ENCODE data around the gene NPR1.
A peak's percentile ranks its signal among the peaks of the same experiment; 100 is the strongest.
"Not testable (repeated sequence)": the region's sequence is repeated elsewhere in the genome, so short reads cannot be mapped to it uniquely, and the experiment has no call there.

NPR1 gene

DNA sequence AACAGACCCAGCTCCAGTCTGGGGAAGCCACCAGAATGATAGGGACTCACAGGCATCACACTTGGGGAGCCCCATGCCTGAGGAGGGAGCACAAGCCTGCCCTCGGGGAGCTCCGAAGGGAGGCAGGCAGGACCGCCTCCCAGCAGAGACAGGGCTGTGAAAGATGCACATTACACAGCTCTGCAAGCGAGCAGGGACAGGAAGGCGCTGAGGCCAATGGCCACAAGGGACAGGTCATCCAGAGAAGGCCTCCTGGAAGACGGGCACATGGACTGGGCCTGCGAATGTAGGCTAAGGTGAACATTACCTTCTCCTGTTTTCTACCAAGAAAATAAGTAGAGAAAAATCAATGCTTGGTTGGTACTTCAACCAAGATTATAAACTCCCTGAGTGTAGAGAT, 4.2 kb downstream of the NPR1 start:
- no peak for DNase-seq (ENCODE audit: low read depth)

DNA sequence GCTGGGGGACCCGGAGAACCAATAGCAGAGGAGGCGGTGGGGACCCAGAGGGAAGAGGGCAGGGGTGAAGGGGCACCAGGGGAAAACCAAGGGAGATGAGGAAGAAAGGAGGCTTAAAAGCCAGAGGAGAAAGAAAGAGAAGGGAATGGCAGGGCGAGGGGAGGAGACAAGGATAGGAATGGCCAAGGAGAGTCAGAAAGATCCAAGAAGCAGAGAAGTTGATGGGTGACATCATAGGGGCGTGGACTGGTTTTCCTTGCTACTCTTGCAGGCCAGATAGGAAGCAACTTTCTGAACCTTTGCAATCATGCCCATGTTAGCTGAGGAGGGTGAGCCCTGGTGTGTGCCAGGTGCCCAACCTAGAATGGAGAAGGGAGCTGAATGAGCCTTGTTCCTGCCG, 5.4 kb downstream of the NPR1 start:
- peak; percentile 80 for DNase-seq (ENCODE audit: low read depth)

DNA sequence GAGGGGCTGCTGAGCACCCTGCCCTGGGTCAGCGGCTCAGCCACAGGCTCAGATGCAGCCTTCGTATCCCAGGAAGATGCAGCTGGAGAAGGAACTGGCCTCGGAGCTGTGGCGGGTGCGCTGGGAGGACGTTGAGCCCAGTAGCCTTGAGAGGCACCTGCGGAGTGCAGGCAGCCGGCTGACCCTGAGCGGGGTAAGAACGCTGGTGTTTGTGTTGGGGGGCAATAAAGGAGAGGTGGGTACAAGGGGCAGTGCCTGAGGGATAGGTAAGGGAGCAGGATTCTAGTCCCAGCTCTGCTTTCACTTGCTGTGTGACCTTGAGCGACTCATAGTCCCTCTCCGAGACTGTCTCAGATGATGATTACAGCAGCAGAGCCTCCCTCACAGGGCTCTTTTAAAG, 6.4 kb downstream of the NPR1 start:
- DNase-seq (ENCODE audit: low read depth): no peak

DNA sequence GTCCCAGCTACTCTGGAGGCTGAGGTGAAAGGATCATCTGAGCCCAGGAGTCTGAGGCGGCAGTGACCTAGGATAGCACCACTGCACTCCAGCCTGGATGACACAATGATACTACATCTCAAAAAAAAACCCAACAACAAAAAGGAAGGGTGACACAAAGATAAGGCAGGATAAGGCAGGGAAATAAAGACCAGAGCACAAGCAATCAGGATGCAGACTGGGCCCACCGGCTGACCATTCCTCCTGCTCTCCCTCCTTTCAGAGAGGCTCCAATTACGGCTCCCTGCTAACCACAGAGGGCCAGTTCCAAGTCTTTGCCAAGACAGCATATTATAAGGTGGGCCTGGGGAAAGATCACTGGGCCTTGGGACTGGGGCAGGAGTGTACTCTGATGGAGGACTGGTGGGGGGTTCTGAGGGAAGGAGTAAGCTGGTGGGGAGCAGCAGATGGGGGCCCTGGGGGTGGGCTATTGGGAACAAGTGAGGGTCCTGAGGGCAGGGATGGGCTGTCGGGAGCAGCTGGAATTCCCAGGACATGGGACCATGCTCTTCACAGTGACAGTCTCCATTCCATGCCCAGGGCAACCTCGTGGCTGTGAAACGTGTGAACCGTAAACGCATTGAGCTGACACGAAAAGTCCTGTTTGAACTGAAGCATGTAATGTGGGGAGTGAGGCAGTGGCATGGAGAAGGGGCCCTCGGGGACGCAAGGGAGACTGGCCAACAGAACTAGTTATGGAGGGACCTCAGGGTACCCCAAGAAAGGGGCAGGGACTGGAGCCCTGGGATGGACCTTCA, 7.3 kb downstream of the NPR1 start:
- no peak for DNase-seq (ENCODE audit: low read depth)

DNA sequence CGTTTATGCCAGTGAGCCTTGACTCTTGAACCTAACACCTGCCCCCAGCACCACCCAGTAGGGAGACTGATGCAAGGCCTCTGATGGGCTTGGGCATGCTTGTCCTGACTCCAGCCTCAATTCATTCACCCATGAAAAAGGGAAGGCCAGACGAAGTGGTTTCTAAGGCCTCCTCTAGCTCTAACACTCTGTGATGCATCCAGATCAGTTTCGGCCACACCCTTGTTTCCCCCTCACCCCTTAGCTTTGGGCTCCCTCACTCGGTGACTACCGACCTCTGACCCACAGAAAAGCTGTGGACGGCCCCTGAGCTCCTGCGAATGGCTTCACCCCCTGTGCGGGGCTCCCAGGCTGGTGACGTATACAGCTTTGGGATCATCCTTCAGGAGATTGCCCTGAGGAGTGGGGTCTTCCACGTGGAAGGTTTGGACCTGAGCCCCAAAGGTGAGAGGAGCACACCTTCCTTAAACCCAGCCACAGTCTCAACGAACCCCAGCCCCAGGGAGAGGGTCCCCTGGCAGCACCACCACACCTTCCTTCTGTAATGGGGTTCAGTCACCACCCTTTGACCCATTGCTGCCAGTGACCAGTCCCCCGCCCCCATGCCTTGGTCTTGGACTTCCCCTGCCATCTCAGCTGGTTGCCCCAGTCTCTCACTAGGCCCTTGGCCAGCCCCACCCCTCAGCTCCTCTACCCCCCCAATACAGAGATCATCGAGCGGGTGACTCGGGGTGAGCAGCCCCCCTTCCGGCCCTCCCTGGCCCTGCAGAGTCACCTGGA, 9.0 kb downstream of the NPR1 start:
- DNase-seq (ENCODE audit: low read depth): no peak

DNA sequence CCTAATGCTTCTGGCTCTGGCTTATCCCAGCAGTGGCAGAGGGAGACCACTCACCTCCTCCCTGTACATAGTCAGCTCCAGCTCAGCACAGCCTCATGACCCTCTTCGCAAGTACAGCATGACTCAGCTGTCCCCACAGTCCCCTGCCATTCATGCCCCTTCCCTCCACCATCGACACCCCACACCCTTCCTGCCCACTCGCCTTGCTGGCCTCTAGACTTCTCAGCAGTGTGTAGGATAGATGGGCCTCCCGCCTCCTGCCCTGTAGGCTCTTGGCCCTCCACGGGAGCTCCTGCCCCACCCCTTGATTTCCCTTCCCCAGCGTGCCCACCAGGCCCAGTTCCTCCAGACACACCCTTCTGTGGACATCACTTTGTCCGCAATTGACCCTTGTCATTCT, 9.8 kb downstream of the NPR1 start:
- DNase-seq (ENCODE audit: low read depth): no peak

DNA sequence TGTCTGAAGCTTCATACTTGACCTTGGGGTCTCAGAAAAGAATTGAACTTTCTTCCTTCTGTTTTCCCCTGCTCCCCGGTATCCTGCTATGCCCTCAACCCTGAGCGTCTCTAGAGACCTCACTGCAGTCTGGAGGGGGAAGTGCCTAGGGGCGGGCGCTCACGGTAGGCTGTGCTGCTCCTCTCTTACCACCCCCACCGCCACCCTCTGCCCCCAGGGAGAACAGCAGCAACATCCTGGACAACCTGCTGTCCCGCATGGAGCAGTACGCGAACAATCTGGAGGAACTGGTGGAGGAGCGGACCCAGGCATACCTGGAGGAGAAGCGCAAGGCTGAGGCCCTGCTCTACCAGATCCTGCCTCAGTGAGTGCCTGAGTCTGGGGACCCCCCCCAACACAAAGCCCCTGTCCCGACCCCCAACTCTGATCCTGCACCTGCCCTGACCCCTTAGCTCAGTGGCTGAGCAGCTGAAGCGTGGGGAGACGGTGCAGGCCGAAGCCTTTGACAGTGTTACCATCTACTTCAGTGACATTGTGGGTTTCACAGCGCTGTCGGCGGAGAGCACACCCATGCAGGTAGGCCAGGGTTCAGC, 10.3 kb downstream of the NPR1 start:
- DNase-seq (ENCODE audit: low read depth): no peak

DNA sequence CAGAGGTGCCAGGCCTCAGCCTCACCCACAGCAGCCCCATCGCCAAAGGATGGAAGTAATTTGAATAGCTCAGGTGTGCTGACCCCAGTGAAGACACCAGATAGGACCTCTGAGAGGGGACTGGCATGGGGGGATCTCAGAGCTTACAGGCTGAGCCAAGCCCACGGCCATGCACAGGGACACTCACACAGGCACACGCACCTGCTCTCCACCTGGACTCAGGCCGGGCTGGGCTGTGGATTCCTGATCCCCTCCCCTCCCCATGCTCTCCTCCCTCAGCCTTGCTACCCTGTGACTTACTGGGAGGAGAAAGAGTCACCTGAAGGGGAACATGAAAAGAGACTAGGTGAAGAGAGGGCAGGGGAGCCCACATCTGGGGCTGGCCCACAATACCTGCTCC, 15.0 kb downstream of the NPR1 start:
- DNase-seq (ENCODE audit: low read depth): no peak

DNA sequence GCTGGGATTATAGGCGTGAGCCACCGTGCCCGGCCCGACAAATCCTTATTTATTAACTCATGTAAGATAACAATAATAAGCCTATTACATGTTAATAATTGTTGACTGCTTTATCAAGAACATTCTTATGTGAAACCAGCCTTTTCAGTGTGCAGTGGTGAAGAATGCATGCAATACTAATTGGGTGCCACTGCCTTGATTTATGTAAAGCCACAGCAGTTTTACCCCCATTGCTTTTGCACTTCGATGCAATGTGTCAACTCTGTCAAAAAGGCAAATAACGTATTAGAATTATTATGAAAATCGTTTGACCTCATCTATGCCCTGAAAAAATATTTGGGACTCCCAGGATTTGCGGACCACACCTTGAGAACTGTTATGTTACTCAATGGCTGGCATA, 18.3 kb downstream of the NPR1 start:
- DNase-seq (ENCODE audit: low read depth): peak; percentile 51

DNA sequence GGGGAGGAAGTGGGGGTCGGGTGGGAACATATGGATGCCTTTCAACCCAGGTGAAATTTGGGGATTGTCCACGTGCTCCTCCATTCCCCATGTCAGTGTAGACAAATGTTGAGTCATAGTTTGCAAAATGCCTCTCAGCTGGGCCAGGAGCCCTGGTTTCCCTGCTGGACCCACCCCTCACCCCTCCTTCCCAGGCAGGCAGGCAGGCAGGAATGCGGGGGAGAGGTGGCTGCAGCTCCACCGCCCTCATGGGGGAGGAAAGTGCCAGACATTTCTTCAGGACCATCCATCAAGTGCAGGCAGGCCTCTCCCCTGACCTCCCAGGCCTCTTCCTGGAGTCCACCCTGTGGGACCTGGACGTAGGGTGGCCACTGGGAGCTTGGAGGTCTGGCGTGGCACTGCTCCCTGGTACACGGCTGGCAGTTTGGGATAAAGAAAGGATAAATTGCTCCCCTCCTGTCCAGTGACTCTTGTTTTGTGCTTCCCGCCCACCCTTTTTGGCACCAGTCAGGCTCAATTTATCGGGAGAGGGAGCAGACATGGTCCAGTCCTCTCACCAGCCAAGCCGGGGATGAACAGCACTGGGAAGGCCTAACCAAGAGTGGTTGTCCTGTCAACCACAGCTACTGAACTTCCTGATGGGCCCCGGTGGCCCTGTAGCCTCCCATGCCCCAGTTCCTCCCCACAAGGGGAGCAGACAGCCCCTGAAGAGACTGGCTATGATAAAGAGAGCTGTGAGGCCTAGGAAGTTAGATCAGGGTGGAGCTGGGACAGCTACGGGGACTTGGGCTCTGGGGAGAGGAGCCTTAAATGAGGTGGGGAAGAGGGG, 18.9 kb downstream of the NPR1 start:
- peak; percentile 99 for DNase-seq (ENCODE audit: low read depth)

DNA sequence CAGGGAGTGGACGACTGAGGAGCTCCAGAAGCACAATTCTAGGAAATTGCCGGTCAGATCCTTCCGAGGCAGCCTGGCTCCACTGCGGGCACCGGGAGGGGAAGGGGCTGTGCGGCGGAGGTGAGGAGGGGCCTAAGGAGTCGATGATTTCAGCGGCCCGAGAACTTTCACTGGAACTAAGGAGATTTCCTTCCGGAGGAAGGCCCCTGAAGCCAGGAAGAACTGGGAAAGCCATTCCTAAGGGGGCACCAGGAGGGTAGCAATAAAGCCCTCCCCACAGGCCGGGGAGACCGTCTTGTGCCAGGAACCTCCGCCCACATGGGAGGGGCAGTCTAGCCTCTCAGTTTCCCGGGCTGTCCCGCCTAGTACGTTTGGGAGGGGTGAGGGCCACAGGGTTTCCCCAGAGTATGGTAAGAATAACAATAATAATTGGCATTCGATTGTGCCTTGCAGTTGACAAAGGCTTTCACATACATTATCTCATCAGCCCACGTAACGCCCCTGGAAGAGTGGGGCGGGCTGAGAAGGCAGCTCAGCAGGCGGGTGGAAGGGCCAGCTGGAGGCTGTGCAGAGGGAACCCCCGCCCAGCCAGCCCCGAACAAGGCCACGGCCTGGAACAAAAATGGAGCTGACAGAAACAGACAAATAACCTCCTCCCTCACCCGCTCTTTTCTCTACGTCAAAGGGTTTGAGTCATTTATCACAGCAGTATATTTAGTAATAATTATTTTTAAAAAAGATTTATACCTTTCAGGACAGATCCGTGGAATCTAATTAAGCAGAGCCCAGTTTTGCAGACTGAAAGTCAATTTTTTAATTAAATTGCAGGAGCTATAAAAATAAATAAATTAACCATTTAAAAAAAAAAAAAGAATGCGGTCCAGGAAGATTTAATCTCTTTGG, 19.8 kb downstream of the NPR1 start:
- peak; percentile 93 for DNase-seq (ENCODE audit: low read depth)

DNA sequence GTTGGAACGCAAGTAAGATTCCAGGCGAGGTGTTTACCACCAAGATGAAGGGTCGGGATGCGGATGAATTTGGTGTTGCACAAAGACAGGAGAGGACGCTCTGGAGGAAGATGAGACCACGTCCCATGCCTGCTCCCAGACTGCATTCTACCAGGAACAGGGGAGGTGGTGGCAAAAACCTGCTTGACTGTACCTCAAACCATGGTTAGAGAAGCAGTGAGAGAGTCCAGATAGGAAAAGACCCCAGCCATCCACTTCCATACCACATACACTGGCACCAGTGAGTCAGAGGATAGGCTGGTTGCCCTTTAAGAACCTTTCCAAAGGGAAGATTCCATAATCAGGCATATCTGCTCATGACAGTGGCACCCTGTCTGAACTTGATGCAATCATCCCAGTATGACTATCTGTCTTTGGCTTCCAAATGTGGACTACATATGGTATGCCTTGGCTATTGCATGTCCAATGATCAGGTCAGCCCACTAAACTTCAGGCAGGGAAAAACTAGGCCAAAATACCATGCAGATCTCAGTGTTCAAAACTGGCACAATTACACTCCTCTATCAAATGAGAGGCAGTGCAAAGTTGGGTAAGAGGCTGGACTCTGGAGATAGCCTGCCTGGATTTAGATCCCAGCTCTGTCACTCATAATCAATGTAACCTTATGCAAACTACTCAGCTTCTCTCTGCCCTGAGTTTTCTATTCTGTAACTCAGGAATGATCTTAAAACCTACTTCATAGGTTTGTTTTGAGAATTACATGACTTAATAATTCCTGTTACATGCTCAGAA, 20.6 kb downstream of the NPR1 start:
- DNase-seq (ENCODE audit: low read depth): peak; percentile 84

DNA sequence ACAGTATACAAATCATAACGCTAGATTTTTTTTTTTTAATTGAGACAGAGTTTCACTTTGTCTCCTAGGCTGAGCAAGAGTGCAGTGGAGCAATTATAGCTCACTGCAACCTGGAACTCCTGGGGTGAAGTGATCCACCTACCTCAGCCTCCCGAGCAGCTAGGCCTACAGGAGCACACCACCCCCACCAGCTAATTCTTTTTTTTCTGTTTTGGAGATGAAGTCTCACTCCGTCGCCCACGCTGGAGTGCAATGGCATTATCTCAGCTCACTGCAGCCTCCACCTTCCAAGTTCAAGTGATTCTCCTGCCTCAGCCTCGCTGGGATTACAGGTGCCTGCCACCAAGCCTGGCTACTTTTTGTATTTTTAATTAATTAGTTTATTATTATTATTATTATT, 21.3 kb downstream of the NPR1 start:
- DNase-seq (ENCODE audit: low read depth): no peak

DNA sequence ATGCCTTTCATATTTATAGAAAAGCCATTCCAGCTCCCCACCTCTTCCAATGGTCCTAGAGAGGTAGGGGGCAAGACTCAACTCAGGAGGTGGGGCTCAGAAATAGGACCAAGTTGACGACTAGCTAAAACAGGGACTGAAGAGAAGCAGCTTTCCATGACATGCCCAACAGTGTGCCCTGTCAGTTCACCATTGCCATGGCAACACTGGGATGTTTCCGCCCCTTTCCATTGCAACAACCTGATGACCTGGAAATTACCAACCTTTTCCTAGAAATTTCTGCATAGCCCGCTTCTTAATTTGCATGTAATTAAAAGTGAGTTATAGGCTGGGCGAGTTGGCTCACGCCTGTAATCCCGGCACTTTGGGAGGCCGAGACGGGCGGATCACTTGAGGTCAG, 27.0 kb downstream of the NPR1 start:
- DNase-seq (ENCODE audit: low read depth): no peak

DNA sequence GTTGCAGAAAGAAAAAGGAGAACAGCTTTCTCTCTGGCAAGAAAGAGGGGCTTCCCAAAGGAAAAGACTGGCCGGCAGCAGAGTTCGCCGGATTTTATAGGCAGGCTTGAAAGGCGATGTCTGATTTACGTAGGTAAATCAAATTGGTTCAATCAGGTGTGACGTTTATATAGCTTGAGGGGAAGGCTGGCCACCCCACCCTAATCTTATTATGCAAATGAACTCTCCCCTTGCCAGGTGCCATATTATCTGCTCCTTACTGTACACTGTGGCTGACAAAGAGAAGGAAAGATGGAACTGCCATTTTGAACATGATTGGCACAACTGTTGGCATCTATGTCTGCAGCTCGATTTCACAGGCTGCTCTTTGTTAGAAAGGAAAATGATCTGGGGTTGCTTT, 32.5 kb downstream of the NPR1 start:
- no peak for DNase-seq (ENCODE audit: low read depth)

DNA sequence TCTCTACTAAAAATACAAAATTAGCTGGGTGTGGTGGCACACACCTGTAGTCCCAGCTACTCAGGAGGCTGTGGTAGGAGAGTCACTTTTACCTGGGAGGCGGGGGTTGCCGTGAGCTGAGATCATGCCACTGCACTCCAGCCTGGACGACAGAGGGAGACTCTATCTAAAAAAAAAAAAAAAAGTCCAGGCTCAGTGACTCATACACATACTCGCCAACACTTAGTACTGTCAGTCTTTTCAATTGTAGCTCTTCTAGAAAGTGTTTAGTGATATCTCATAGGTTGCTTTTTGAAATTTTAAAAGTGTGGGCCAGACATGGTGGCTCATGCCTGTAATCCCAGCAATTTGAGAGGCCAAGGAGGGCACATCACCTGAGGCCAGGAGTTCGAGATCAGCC, 37.7 kb downstream of the NPR1 start:
- DNase-seq (ENCODE audit: low read depth): not testable (repeated sequence)

DNA sequence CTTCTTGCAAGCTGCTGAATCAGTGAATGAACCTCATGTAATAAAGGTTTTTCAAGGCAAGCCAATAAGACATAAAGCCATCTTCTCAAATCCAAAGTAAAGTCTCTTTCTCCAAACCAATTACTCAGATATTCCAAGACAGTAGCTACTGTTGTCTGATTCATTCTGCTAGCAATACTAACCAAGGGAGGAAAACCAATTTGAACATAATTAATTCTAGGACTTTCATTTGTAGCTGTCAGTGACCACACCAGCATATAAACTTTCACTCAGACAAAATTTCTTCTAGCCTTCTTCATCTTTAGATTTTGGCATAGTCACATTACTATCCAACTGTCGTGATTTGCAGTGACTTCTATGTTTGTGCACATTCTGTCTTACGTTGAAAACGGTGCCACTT, 38.8 kb downstream of the NPR1 start:
- no peak for DNase-seq (ENCODE audit: low read depth)

DNA sequence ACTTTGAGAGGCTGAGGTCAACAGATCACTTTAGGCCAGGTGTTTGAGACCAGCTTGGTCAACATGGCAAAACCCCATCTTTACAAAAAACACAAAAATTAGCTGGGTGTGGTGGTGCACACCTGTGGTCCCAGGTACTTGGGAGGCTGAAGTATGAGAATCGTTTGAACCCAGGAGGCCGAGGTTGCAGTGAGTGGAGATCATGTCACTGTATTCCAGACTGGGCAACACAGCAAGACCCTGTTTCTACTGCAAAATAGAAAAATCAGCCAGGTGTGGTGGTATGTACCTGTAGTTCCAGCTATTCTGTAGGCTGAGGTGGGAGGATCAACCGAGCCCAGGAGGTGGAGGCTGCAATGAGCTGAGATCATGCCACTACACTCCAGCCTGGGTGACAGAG, 45.2 kb downstream of the NPR1 start:
- DNase-seq (ENCODE audit: low read depth): no peak

DNA sequence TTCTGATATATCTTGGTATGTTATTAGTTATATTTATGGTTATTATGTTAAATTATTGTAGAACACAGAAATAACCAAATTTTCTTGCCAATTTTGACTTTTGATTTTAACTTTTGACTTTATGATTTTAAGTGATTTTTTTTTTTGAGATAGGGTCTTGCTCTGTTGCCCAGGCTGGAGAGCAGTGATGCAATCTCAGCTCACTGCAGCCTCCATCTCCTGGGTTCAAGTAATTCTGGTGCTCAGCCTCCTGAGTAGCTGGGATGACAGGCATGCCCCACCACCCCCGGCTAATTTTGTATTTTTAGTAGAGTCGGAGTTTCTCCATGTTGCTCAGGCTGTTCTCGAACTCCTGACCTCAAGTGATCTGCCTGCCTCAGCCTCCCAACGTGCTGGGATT, 46.1 kb downstream of the NPR1 start:
- not testable (repeated sequence) for DNase-seq (ENCODE audit: low read depth)
